IMR-90 (cell line): ENCODE results near the gene ABCB9.

Source experiments
- CTCF ChIP-seq: conservative IDR thresholded peaks from 2 replicates; pipeline ENCODE4 v1.5.1; 2012; ENCODE audit warnings: mild to moderate bottlenecking, low read depth, low read length, improper control_type of control experiment
- POLR2A ChIP-seq: IDR thresholded peaks from 2 replicates; pipeline ENCODE4 v1.6.1; 2012; ENCODE audit warnings: mild to moderate bottlenecking, low read depth, low read length

- TF ChIP-seq CTCF, result no peak
- no peak for TF ChIP-seq POLR2A
These were observed 11.6 kb upstream of the ABCB9 start for GRCh38 chr12:122977655-122978392.
